Stimulated activated naive CD8-positive, alpha-beta T cell treated with anti-CD3 and anti-CD28 coated beads, Interleukin-15, Interleukin-2, amounts not matched to agents 100 ng/mL and 50 ng/mL, for 24 hours (primary cell): ENCODE results near the gene HDC.
A peak's percentile ranks its signal among the peaks of the same experiment; 100 is the strongest.

Experiments
- H3K27ac Mint-ChIP-seq: one replicate; pipeline ENCODE4 v1.8.0; 2021; ENCODE audit warnings: mild to moderate bottlenecking, mixed read lengths
- H3K27me3 Mint-ChIP-seq: one replicate; pipeline ENCODE4 v1.8.0; 2021; ENCODE audit warnings: mixed read lengths
- H3K36me3 Mint-ChIP-seq: one replicate; pipeline ENCODE4 v1.8.0; 2021; ENCODE audit warnings: low read depth, mixed read lengths
- H3K4me1 Mint-ChIP-seq: one replicate; pipeline ENCODE4 v1.8.0; 2021; ENCODE audit warnings: low read depth, mixed read lengths
- H3K4me3 Mint-ChIP-seq: one replicate; pipeline ENCODE4 v1.8.0; 2021; ENCODE audit warnings: mild to moderate bottlenecking, mixed read lengths
- H3K9me3 Mint-ChIP-seq: one replicate; pipeline ENCODE4 v1.8.0; 2021; ENCODE audit warnings: mixed read lengths

The HDC gene

DNA sequence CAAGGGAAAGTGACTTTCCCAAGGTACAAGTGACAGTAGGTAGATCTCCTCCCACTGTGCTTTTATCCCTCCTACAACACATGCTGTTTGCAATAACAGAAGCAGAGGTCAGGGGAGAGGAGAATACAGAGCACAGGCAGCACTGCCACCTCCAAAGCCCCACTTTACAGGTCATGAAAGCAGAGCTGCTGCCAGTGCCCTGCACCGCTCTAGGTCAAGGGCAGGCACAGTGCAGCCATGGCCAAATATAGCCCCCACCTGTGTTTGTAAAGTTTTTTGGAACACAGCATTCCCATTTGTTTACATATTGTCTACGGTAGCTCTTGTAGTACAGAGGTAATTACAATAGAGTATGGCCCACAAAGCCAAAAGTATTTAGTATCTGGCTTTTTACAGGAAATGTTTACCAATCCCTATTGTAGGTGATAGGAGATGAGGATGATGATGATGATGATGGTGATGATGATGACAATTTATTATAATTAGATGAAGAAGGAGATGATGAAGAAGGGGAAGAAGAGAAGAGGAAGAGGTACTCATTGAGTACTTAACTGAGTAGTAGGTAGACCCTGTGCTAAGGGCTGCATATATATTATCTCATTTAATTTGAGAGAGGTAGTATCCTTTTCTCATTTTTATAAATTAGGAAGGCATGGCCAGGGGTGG, 20.4 kb downstream of the HDC start:
- no peaks in the 10 kb centered on the region for H3K27me3 Mint-ChIP-seq

DNA sequence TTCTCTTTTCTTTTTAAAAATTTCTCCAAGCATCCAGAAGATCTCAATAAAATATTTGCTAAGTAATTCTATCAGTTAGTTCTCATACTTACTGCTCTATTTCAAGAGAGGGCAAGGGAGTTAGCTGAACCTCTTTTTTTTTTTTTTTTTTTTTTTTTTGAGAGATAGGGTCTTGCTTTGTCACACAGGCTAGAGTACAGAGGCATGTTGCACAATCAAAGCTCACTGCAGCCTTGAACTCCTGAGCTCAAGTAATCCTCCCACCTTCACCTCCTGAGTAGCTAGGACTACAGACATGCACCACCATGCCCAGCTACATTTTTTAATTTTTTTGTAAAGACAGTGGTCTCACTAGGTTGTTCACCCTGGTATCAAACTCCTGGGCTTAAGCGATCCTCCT, 21.4 kb downstream of the HDC start:
- no peaks in the 10 kb centered on the region for H3K9me3 Mint-ChIP-seq
- H3K4me3 Mint-ChIP-seq = no peak overlapping the region
- peaks cover 45% of the 10 kb centered on the region for H3K4me1 Mint-ChIP-seq
- H3K36me3 Mint-ChIP-seq = peaks cover 3% of the 10 kb centered on the region
- no peaks in the 10 kb centered on the region for H3K27me3 Mint-ChIP-seq
- H3K27ac Mint-ChIP-seq = no peak overlapping the region

More for the DNA sequence above, 20.4 kb downstream of the HDC start:
- Mint-ChIP-seq H3K4me3 (no peak overlapping the region), H3K27ac (no peak overlapping the region), H3K9me3 (no peaks in the 10 kb centered on the region), H3K36me3 (peaks cover 3% of the 10 kb centered on the region), H3K4me1 (peaks cover 52% of the 10 kb centered on the region)

DNA sequence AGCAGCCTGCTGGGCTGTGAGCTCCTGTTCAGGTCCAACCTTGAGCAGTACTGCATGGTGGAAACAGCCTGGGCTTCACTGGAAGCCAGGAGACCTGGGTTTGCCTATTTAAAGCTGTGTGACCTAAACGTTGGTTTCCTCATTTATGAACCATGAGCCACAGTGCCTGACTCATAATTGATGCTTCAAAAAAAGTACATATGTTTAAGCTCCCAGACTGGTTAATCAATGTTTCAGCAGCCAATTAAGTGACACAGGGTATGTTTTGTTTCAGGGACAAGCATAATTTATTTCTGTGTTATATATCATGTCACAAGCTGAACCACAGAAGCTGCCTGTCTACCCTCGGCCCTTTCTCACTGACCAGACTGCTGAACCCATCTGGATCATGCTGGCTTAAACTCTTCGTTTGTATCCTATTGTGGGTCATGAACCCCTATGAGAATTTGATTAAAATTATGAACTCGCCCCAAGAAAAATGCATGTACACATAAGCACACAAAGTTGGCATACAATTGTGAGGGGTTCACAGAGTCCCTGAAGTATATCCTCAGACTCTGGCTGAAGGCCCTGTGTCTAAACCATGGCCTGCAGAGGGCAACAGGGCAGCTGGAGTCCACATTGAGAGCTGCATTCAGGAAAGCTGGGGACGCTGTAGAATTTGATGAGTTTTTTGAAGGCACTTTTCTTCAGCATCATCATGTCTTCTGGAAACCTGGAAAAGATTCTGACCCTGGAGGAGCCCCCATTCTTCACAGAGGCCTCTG, 23.7 kb downstream of the HDC start:
- Mint-ChIP-seq H3K36me3 (no peaks in the 10 kb centered on the region), H3K27me3 (no peaks in the 10 kb centered on the region), H3K4me3 (no peak overlapping the region), H3K9me3 (no peaks in the 10 kb centered on the region), H3K4me1 (peaks cover 25% of the 10 kb centered on the region), H3K27ac (peak overlapping the region; percentile 74)

DNA sequence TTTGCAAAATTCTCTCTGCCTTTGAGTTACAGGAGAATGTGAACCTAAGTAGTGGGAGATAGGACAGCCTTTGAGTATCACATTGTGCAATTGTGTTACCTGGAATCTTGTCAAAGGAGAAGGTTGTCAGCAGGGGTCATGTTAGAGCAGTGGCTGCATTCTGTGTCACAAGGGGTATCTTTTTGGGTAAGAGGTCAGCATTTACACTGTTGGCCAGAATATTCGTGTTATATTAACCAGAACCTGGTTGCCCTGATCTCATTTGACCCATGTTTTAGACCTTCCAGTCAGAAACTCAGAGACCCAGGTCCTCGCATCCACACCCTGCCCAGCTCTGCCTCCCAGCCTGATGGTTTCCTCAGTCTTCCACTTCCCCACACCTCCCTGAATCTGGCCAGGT, 27.3 kb downstream of the HDC start:
- H3K27ac Mint-ChIP-seq = peak overlapping the region; percentile 28
- peaks cover 16% of the 10 kb centered on the region for H3K4me1 Mint-ChIP-seq
- H3K36me3 Mint-ChIP-seq = no peaks in the 10 kb centered on the region
- H3K9me3 Mint-ChIP-seq = no peaks in the 10 kb centered on the region
- no peaks in the 10 kb centered on the region for H3K27me3 Mint-ChIP-seq
- no peak overlapping the region for H3K4me3 Mint-ChIP-seq

DNA sequence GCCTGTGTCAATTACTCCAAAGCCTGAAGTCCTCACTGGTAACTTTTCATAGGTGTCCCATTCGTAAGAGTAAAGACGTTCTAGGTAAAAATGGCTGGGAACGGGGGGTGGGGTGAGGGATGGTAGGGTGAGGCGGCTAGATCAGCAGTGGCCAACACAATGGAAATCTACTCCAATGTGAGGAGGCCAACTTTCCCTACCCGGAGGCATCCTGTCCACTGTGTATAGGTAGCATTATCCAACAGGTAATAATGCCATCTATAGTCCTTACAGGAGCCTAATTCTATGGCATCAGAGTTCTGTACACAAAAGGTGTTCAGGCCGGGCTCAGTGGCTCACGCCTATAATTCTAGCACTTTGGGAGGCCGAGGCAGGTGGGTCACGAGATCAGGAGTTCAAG, 29.1 kb downstream of the HDC start:
- Mint-ChIP-seq H3K27ac (no peak overlapping the region), H3K27me3 (no peaks in the 10 kb centered on the region), H3K4me3 (no peak overlapping the region), H3K36me3 (peaks cover 2% of the 10 kb centered on the region), H3K9me3 (no peaks in the 10 kb centered on the region), H3K4me1 (peaks cover 7% of the 10 kb centered on the region)

DNA sequence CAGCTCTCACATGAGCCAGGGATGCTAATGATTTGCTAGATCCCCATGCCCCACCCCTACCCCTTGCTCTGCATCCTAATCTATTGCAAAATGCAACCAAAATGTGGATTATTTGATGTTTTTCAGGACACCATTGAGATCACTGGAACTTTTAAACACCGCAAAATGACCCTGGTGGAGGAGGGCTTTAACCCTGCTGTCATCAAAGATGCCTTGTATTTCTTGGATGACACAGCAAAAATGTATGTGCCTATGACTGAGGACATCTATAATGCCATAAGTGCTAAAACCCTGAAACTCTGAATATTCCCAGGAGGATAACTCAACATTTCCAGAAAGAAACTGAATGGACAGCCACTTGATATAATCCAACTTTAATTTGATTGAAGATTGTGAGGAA, 29.7 kb downstream of the HDC start:
- Mint-ChIP-seq H3K4me3 (no peak overlapping the region), H3K4me1 (peaks cover under 1% of the 10 kb centered on the region), H3K27ac (no peak overlapping the region), H3K9me3 (no peaks in the 10 kb centered on the region), H3K27me3 (no peaks in the 10 kb centered on the region), H3K36me3 (peaks cover 3% of the 10 kb centered on the region)

DNA sequence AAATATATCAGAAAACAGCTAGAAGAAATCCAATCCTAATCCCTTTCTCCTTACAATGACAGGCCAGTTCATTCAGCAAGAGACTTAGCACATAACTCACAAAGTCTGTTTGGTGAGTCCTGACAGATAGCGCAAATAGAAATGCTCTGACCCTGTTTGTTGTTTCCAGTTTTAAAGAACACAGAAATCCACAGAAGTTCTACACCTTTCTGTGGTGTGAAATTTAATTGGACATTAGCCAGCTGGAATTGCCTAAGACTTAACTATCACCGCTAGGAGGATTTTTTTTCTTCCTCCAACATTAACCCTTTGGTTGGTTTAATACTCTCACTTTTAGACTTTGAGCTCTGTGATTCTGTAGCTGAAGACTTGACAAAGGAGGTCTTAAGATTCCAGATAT, 30.8 kb downstream of the HDC start:
- Mint-ChIP-seq H3K4me3 (no peak overlapping the region), H3K9me3 (no peaks in the 10 kb centered on the region), H3K4me1 (no peaks in the 10 kb centered on the region), H3K27ac (no peak overlapping the region), H3K27me3 (no peaks in the 10 kb centered on the region), H3K36me3 (peaks cover 3% of the 10 kb centered on the region)

DNA sequence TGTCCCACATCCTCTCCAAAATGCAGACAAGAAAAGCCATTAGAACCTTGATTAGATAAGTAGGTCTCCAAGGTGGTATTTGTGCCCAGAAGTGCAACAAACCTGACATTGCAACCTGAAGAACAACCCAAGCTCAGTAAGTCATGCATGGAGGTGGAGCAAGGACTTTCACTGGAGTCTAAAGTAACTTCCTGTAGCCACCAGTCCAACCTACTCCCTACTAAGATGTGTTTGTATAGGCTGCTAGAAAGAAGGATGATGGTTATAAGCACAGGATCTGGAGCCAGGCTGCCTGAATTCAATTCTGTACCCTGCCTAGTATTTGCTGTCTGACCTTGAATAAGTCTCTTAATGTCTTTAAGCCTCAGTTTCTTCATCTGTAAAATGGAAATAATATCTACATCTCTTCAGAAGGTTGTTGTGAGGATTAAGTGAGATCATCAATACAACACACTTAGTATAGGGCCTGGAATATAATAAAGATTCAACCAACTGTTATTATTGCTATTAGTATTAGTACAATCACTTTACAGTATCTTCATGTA, 32.3 kb downstream of the HDC start:
- H3K36me3 Mint-ChIP-seq = peaks cover 13% of the 10 kb centered on the region

DNA sequence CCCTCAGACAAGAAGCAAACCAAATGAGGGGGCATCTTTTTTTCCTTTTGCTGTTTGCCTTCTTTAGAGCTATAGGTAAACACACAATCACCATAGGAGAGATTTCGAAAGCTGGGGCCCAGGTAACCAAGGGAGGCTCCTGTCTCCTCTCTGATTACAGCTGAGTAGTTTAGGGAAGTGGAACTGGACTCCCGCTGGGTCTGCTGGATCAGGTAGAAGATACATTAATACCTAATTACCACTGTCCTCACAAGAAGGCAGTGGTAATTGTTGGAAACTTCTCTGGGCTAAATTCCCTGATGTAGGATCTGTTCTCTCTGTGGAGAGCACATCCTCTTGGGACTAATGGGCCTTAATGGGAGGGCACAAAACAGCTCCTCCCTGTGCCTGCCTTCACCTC, 32.7 kb downstream of the HDC start:
- H3K36me3 Mint-ChIP-seq = peaks cover 13% of the 10 kb centered on the region

More for the DNA sequence above, 32.3 kb downstream of the HDC start:
- H3K27me3 Mint-ChIP-seq = no peaks in the 10 kb centered on the region
- H3K4me3 Mint-ChIP-seq = no peak overlapping the region
- H3K4me1 Mint-ChIP-seq = no peaks in the 10 kb centered on the region
- no peaks in the 10 kb centered on the region for H3K9me3 Mint-ChIP-seq
- H3K27ac Mint-ChIP-seq = no peak overlapping the region

DNA sequence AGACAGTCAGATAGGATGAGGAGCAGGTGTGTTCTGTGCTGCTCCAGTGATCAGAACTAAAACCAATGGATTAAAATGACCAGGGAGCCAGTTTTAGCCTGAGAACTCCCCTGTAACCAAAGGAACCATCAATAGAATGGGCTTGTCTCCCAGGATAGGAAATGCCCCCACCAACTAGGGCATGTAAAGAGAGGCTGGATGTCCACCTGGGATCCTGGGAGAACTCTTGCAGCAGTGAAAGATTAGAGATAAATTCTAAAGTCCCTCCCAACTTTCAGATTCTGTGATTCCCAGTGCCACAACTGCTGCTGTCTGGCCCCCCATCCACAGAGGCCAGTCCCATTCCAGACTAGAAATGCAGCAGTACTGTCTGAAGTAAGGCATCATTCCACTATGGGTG, 33.8 kb downstream of the HDC start:
- no peak overlapping the region for H3K4me3 Mint-ChIP-seq
- H3K36me3 Mint-ChIP-seq = peaks cover 13% of the 10 kb centered on the region

More for the DNA sequence above, 32.7 kb downstream of the HDC start:
- Mint-ChIP-seq H3K9me3 (no peaks in the 10 kb centered on the region), H3K27ac (no peak overlapping the region), H3K4me3 (no peak overlapping the region), H3K27me3 (no peaks in the 10 kb centered on the region), H3K4me1 (no peaks in the 10 kb centered on the region)

DNA sequence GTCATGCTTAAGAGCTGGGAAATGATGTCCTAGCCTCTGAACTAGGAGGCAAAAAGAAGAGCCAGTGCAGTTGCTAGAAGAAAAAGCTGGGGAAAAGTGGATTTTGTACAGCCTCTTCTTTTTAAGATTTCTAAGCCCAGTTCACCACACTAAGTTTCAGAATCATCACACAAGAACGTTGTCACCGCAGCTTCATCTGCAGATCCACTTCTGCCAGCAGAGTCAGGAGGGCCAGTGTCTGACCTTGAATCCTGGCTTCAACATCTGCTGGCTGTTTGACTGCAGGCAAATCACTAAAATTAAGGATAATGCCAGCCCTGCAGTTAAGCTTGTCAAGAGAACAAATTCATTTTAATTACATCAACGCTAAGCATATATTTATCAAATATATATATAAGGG, 36.2 kb downstream of the HDC start:
- Mint-ChIP-seq H3K36me3 (peaks cover 13% of the 10 kb centered on the region), H3K9me3 (no peaks in the 10 kb centered on the region), H3K27ac (no peak overlapping the region), H3K4me3 (no peak overlapping the region), H3K27me3 (no peaks in the 10 kb centered on the region), H3K4me1 (no peaks in the 10 kb centered on the region)

More for the DNA sequence above, 33.8 kb downstream of the HDC start:
- Mint-ChIP-seq H3K27me3 (no peaks in the 10 kb centered on the region), H3K9me3 (no peaks in the 10 kb centered on the region), H3K4me1 (no peaks in the 10 kb centered on the region), H3K27ac (no peak overlapping the region)

DNA sequence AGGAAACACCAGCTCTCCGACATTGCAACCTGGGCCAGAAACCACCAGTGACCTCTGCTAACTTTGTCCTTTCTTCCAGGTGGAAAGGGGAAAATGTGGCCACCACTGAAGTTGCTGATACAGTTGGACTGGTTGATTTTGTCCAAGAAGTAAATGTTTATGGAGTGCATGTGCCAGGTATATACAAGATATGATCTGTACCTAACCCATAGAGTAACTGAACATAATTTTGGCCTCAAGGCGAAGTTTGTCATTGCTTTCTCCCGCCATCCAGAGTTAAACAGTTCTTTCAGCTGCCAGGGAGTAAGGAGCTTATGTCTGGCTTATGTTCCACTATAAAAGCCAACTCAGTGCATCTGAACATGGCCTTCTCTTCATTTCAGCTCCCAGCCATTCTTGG, 36.7 kb downstream of the HDC start:
- Mint-ChIP-seq H3K36me3 (peaks cover 13% of the 10 kb centered on the region), H3K4me3 (no peak overlapping the region), H3K27ac (no peak overlapping the region), H3K27me3 (no peaks in the 10 kb centered on the region), H3K9me3 (no peaks in the 10 kb centered on the region), H3K4me1 (no peaks in the 10 kb centered on the region)

DNA sequence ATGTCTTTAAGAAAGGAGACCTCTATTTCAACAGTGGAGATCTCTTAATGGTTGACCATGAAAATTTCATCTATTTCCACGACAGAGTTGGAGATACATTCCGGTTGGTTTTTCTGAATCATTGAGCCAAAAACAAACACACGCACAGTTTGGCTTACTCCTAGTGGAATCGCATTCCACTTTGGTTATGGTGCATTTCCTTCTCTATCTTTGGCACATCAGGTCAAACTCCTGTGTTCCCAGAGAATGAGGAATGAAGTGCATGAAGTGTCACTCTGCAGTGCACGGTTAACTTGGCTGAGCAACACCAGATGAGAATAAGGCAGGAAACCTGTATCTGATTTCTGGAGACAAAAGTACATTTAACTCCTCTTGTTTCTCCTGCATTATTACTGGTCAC, 38.5 kb downstream of the HDC start:
- H3K4me3 Mint-ChIP-seq = no peak overlapping the region
- no peak overlapping the region for H3K27ac Mint-ChIP-seq
- H3K9me3 Mint-ChIP-seq = no peaks in the 10 kb centered on the region
- no peaks in the 10 kb centered on the region for H3K27me3 Mint-ChIP-seq
- peaks cover 13% of the 10 kb centered on the region for H3K36me3 Mint-ChIP-seq
- no peaks in the 10 kb centered on the region for H3K4me1 Mint-ChIP-seq

DNA sequence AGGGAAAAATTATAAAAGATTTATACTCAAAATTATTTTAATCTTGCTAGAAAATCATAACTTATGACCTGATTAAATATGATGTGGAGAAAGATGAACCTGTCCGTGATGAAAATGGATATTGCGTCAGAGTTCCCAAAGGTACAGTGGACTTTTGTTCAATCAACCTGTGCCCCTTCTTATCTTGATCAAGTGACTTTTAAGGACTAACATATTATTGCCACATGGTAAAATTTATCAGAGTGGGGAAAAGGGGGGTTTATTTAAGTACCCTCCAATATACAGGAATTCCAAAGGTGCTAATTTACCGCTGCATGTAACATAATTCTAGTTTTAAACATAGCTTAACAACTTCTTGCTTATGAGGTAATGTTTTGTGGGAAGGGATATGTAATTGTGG, 39.6 kb downstream of the HDC start:
- no peaks in the 10 kb centered on the region for H3K27me3 Mint-ChIP-seq
- H3K4me1 Mint-ChIP-seq = no peaks in the 10 kb centered on the region
- H3K4me3 Mint-ChIP-seq = no peak overlapping the region
- H3K27ac Mint-ChIP-seq = no peak overlapping the region
- H3K36me3 Mint-ChIP-seq = peaks cover 10% of the 10 kb centered on the region
- no peaks in the 10 kb centered on the region for H3K9me3 Mint-ChIP-seq

DNA sequence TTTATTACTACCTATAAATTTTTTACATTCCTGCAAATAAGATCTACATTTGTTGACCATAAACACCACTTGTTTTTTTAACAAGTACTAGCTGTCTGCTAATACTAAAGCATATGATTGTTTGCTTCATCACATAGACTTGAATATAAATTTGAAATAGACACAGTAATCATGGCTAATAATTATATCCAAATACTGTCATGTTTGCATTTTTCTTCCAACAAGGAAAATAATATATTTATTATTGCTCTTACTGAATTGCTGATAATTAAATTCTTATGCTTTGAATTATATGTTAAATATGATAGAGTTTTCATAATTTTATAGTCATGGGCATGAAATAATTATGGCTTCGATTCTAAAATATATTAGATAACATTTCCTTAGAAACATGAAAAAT, 40.5 kb downstream of the HDC start:
- H3K9me3 Mint-ChIP-seq = no peaks in the 10 kb centered on the region
- H3K4me1 Mint-ChIP-seq = peaks cover 2% of the 10 kb centered on the region
- H3K27me3 Mint-ChIP-seq = no peaks in the 10 kb centered on the region
- H3K27ac Mint-ChIP-seq = no peak overlapping the region
- no peak overlapping the region for H3K4me3 Mint-ChIP-seq
- peaks cover 10% of the 10 kb centered on the region for H3K36me3 Mint-ChIP-seq
